Prostate gland (tissue), 2 donors: Measurements from ENCODE around the gene DICER1. TPM values are rescaled to one million over a fixed set of nuclear protein-coding genes. Genes with fewer than 3 reads are reported as not detected.
A peak's percentile ranks its signal among the peaks of the same experiment; 100 is the strongest.

ENCODE experiments used
- DNase-seq: peaks from one replicate; pipeline ENCODE4 v3.0.0-alpha.2; 2019; ENCODE audit warnings: low spot score
- H3K27ac ChIP-seq, 2 donors: fragments of 200-600 bp; sonication (generic); 2 replicates each; pipeline ENCODE4 v1.5.1; 2017 to 2019
- H3K27me3 ChIP-seq: fragments of 200-600 bp; sonication (generic); replicated peaks from 2 replicates; pipeline ENCODE4 v1.5.1; 2019; ENCODE audit not compliant: insufficient read depth
- H3K36me3 ChIP-seq, 2 donors: fragments of 200-600 bp; sonication (generic); 1 replicate in 1 of 2; 2 replicates in 1 of 2; pipeline versions ENCODE4 v1.5.1 to v1.8.1; 2017 to 2019
- H3K4me1 ChIP-seq: fragments of 200-600 bp; sonication (generic); replicated peaks from 2 replicates; pipeline ENCODE4 v1.5.1; 2019
- H3K4me3 ChIP-seq, 2 donors: fragments of 200-600 bp; sonication (generic); 2 replicates each; pipeline ENCODE4 v1.5.1; 2017 to 2019
- H3K9me3 ChIP-seq: fragments of 200-600 bp; sonication (generic); 2 replicates; pipeline ENCODE4 v1.5.1; 2017
- CTCF ChIP-seq, 4 experiments: fragments of 200-600 bp in 2 of 4; fragments of 450-650 bp in 2 of 4; sonication (generic) in 2 of 4; IDR thresholded peaks; 1 replicate in 3 of 4; 2 replicates in 1 of 4; pipeline ENCODE4 v1.5.1; 2016 to 2019; ENCODE audit warnings: antibody characterized with exemption in 4 of 4, mild to moderate bottlenecking in 2 of 4, moderate library complexity in 2 of 4
- POLR2A ChIP-seq: fragments of 450-650 bp; IDR thresholded peaks from one replicate; pipeline ENCODE4 v1.6.1; 2016; ENCODE audit warnings: antibody characterized with exemption, mild to moderate bottlenecking
- POLR2AphosphoS5 ChIP-seq: sonication (generic); formaldehyde crosslinking; IDR thresholded peaks from one replicate; pipeline ENCODE4 v1.6.1; 2017; ENCODE audit warnings: antibody characterized with exemption
- WGBS: methylation state at CpG from one replicate; pipeline ENCODE4 v1.1.5; 2018; 5-methylcytosine and 5-hydroxymethylcytosine counted together
- intact Hi-C: fragments of 100-400 bp; cut with DNase I; formaldehyde crosslinking; loops from one replicate; pipeline ENCODE4 v1.14.2; 2022
- total RNA-seq, 2 donors: library from RNA; depleted of rRNA; stranded (reverse); fragments of >200 nt; gene quantifications; one replicate each; pipeline ENCODE4 v1.1.0, GENCODE V29; 2016

Gene DICER1
- total RNA-seq, 2 donors from 2014 or later = 25.4 to 86.3 TPM

- no peak for DNase-seq
- Histone ChIP-seq H3K27ac (no peak overlapping the region), H3K4me1 (no peaks in the 10 kb centered on the region), H3K4me3 (no peak overlapping the region), H3K36me3 (no peaks in the 10 kb centered on the region), H3K27me3 (no peaks in the 10 kb centered on the region), H3K9me3 (no peaks in the 10 kb centered on the region)
- intact Hi-C loops = no loop called here
- TF ChIP-seq POLR2AphosphoS5 = no peak
- TF ChIP-seq POLR2A = no peak
- no peak for TF ChIP-seq CTCF (IDR thresholded peaks at IDR 0.05)
- 95% methylated on average over 6 of the region's 6 CpGs for WGBS
Observed at GRCh38 chr14:95195031-95195430, 37.7 kb upstream of the DICER1 start.

GRCh38 chr14:95193081-95193480, 35.8 kb upstream of the DICER1 start:
- no peaks in the 10 kb centered on the region for H3K27me3 ChIP-seq
- WGBS = 62% methylated on average over 6 of the region's 6 CpGs
- intact Hi-C loops = no loop called here

GRCh38 chr14:95192311-95192710, 35.0 kb upstream of the DICER1 start:
- Histone ChIP-seq H3K36me3 (no peaks in the 10 kb centered on the region), H3K9me3 (no peaks in the 10 kb centered on the region), H3K4me3 (no peak overlapping the region), H3K27me3 (no peaks in the 10 kb centered on the region), H3K4me1 (no peaks in the 10 kb centered on the region), H3K27ac (no peak overlapping the region)
- intact Hi-C loops = no loop called here
- no peak for TF ChIP-seq POLR2A
- TF ChIP-seq CTCF (IDR thresholded peaks at IDR 0.05) = no peak
- TF ChIP-seq POLR2AphosphoS5 = no peak
- 96% methylated on average over 6 of the region's 6 CpGs for whole genome bisulfite sequencing
- no peak for DNase-seq

More at GRCh38 chr14:95193081-95193480, 35.8 kb upstream of the DICER1 start:
- Histone ChIP-seq H3K27ac (no peak overlapping the region), H3K36me3 (no peaks in the 10 kb centered on the region), H3K4me1 (no peaks in the 10 kb centered on the region), H3K4me3 (no peak overlapping the region), H3K9me3 (no peaks in the 10 kb centered on the region)
- DNase-seq = no peak
- TF ChIP-seq POLR2AphosphoS5 = peak; percentile 16
- no peak for TF ChIP-seq POLR2A
- TF ChIP-seq CTCF (IDR thresholded peaks at IDR 0.05) = no peak

GRCh38 chr14:95191445-95192199, 34.3 kb upstream of the DICER1 start:
- no peaks in the 10 kb centered on the region for H3K9me3 ChIP-seq
- TF ChIP-seq POLR2AphosphoS5 (no peak), CTCF (IDR thresholded peaks at IDR 0.05) (no peak), POLR2A (no peak)
- no peak for DNase-seq
- 93% methylated on average over 21 of the region's 21 CpGs for WGBS
- H3K4me3 ChIP-seq = no peak overlapping the region
- intact Hi-C loops = no loop called here
- H3K36me3 ChIP-seq = no peaks in the 10 kb centered on the region
- no peaks in the 10 kb centered on the region for H3K4me1 ChIP-seq
- H3K27ac ChIP-seq = no peak overlapping the region
- no peaks in the 10 kb centered on the region for H3K27me3 ChIP-seq

- no peaks in the 10 kb centered on the region for H3K27me3 ChIP-seq
- H3K9me3 ChIP-seq = no peaks in the 10 kb centered on the region
- TF ChIP-seq POLR2AphosphoS5 (no peak), CTCF (IDR thresholded peaks at IDR 0.05) (no peak), POLR2A (no peak)
- 93% methylated on average over 7 of the region's 7 CpGs for WGBS
- no peak for DNase-seq
- H3K27ac ChIP-seq = no peak overlapping the region
- H3K4me3 ChIP-seq = no peak overlapping the region
- H3K36me3 ChIP-seq = no peaks in the 10 kb centered on the region
- intact Hi-C loops = no loop called here
- H3K4me1 ChIP-seq = no peaks in the 10 kb centered on the region
Observed at GRCh38 chr14:95190857-95191256, 33.5 kb upstream of the DICER1 start.
